Measurements from ENCODE around the gene ACTL6B.

- TF ChIP-seq CTCF (IDR thresholded peaks at IDR 0.05; ENCODE audit: low read depth, low read length) (no peak), POLR2A (IDR thresholded peaks at IDR 0.05; ENCODE audit: extremely low read depth, insufficient read length) (no peak), MYC (IDR thresholded peaks at IDR 0.05; ENCODE audit: low read depth, low read length) (no peak)
Measured at GRCh38 chr7:100693312-100694097, 37.3 kb upstream of the ACTL6B start.
